ENCODE results near the gene OPA3. TPM values are rescaled to one million over a fixed set of nuclear protein-coding genes. Genes with fewer than 3 reads are reported as not detected.
A peak's percentile ranks its signal among the peaks of the same experiment; 100 is the strongest.

Gene OPA3
- total and polyA plus RNA-seq, 2 donors from 2014 or later: 8.1 to 19.1 TPM

GRCh38 chr19:45484273-45484945, 100.2 kb downstream of the OPA3 start:
- DNase-seq (no peak), FAIRE-seq (no peak)
- H3K36me3 ChIP-seq (ENCODE audit: control insufficient read depth in 2 of 3, insufficient read depth in 3 of 3, low read length in 3 of 3): no peaks in the 10 kb centered on the region
- H3K27me3 ChIP-seq (ENCODE audit: control insufficient read depth, insufficient read depth, low read length): no peaks in the 10 kb centered on the region
- no peak overlapping the region for H3K4me3 ChIP-seq (ENCODE audit: low read length in 3 of 3)
- intact Hi-C loops (cut with DNase I): loop anchor here (5.0 kb wide), 1 partner anchor 47 kb away; no protein-coding TSS in a partner anchor
- H3K27ac ChIP-seq (ENCODE audit: low read depth in 2 of 2, low read length in 2 of 2): no peak overlapping the region
- no peak for TF ChIP-seq CTCF (IDR thresholded peaks at IDR 0.05; ENCODE audit: borderline replicate concordance, extremely low read depth, insufficient read depth)
- no peaks in the 10 kb centered on the region for H3K4me1 ChIP-seq (ENCODE audit: control insufficient read depth in 2 of 3, insufficient read depth in 2 of 3, low read depth in 1 of 3, low read length in 3 of 3)
- no peaks in the 10 kb centered on the region for H3K9me3 ChIP-seq (ENCODE audit: control insufficient read depth in 2 of 3, insufficient read depth in 1 of 3, low read length in 3 of 3)
- H3K9ac ChIP-seq (ENCODE audit: low read length in 3 of 3): no peak overlapping the region

GRCh38 chr19:45483033-45483432, 101.6 kb downstream of the OPA3 start:
- no peaks in the 10 kb centered on the region for H3K36me3 ChIP-seq (ENCODE audit: control insufficient read depth in 2 of 3, insufficient read depth in 3 of 3, low read length in 3 of 3)
- H3K9ac ChIP-seq (ENCODE audit: low read length in 3 of 3): no peak overlapping the region
- intact Hi-C loops (cut with DNase I): loop anchor here (5.0 kb wide), 1 partner anchor 46 kb away; no protein-coding TSS in a partner anchor
- DNase-seq: no peak
- no peaks in the 10 kb centered on the region for H3K27me3 ChIP-seq (ENCODE audit: control insufficient read depth, insufficient read depth, low read length)
- H3K4me1 ChIP-seq (ENCODE audit: control insufficient read depth in 2 of 3, insufficient read depth in 2 of 3, low read depth in 1 of 3, low read length in 3 of 3): peaks cover 0 to 3% (median under 1%) of the 10 kb centered on the region in 3 donors
- no peaks in the 10 kb centered on the region for H3K9me3 ChIP-seq (ENCODE audit: control insufficient read depth in 2 of 3, insufficient read depth in 1 of 3, low read length in 3 of 3)
- FAIRE-seq: no peak
- TF ChIP-seq CTCF (IDR thresholded peaks at IDR 0.05; ENCODE audit: borderline replicate concordance, extremely low read depth, insufficient read depth): no peak
- no peak overlapping the region for H3K4me3 ChIP-seq (ENCODE audit: low read length in 3 of 3)
- no peak overlapping the region for H3K27ac ChIP-seq (ENCODE audit: low read depth in 2 of 2, low read length in 2 of 2)

GRCh38 chr19:45478454-45479238, 106.0 kb downstream of the OPA3 start:
- Histone ChIP-seq H3K9ac (ENCODE audit: low read length in 3 of 3) (peak overlapping the region; percentile 46 to 95 (median 95)), H3K9me3 (ENCODE audit: control insufficient read depth in 2 of 3, insufficient read depth in 1 of 3, low read length in 3 of 3) (no peaks in the 10 kb centered on the region), H3K27ac (ENCODE audit: low read depth in 2 of 2, low read length in 2 of 2) (peak overlapping the region; percentile 94 to 97), H3K4me1 (ENCODE audit: control insufficient read depth in 2 of 3, insufficient read depth in 2 of 3, low read depth in 1 of 3, low read length in 3 of 3) (peaks cover 0 to 5% (median 4%) of the 10 kb centered on the region in 3 donors), H3K36me3 (ENCODE audit: control insufficient read depth in 2 of 3, insufficient read depth in 3 of 3, low read length in 3 of 3) (no peaks in the 10 kb centered on the region), H3K4me3 (ENCODE audit: low read length in 3 of 3) (peak overlapping the region; percentile 60 to 94 (median 72)), H3K27me3 (ENCODE audit: control insufficient read depth, insufficient read depth, low read length) (peaks cover 4% of the 10 kb centered on the region)
- DNase-seq: peak; percentile 91 to 96 (median 93)
- TF ChIP-seq CTCF (IDR thresholded peaks at IDR 0.05; ENCODE audit: borderline replicate concordance, extremely low read depth, insufficient read depth): peak; percentile 99
- intact Hi-C loops (cut with DNase I): no loop called here
- FAIRE-seq: peak; percentile 95
